Neuronal stem cell (in vitro differentiated cells): ENCODE measurements around the gene APC2.

Experiments used
- DNase-seq: peaks from one replicate; pipeline ENCODE4 v3.0.0-alpha.2; 2013; ENCODE audit warnings: low spot score
- H2AFZ ChIP-seq: one replicate; pipeline ENCODE4 v1.6.1; 2013; ENCODE audit warnings: mild to moderate bottlenecking, low read length, inconsistent platforms
- H2AK5ac ChIP-seq: 2 replicates; pipeline ENCODE4 v1.6.1; 2013; ENCODE audit warnings: low read depth, mild to moderate bottlenecking, inconsistent platforms, low read length, moderate library complexity, mixed read lengths
- H2BK120ac ChIP-seq: 2 replicates; pipeline ENCODE4 v1.6.1; 2013; ENCODE audit warnings: low read depth, mild to moderate bottlenecking, inconsistent platforms, low read length, moderate library complexity, mixed read lengths
- H2BK12ac ChIP-seq: one replicate; pipeline ENCODE4 v1.6.1; 2013; ENCODE audit warnings: low read length, inconsistent platforms
- H2BK15ac ChIP-seq: 2 replicates; pipeline ENCODE4 v1.6.1; 2013; ENCODE audit warnings: mild to moderate bottlenecking, low read length, inconsistent platforms, mixed read lengths
- H2BK5ac ChIP-seq: one replicate; pipeline ENCODE4 v1.6.1; 2013; ENCODE audit warnings: inconsistent platforms, mild to moderate bottlenecking, low read length, moderate library complexity
- H3K14ac ChIP-seq: one replicate; pipeline ENCODE4 v1.6.1; 2013; ENCODE audit warnings: low read length, inconsistent platforms
- H3K18ac ChIP-seq: 2 replicates; pipeline ENCODE4 v1.6.1; 2013; ENCODE audit warnings: low read length, inconsistent platforms
- H3K23ac ChIP-seq: 2 replicates; pipeline ENCODE4 v1.6.1; 2013; ENCODE audit warnings: low read depth, mild to moderate bottlenecking, mixed read lengths, low read length, inconsistent platforms; ENCODE audit not compliant: poor library complexity
- H3K27ac ChIP-seq: replicated peaks from 3 replicates; pipeline ENCODE4 v1.5.1; 2013; ENCODE audit warnings: low read length, inconsistent platforms
- H3K27me3 ChIP-seq, 3 experiments: 2 replicates each; pipeline ENCODE4 v1.6.1; 2013; ENCODE audit warnings: low read length in 3 of 3, mild to moderate bottlenecking in 2 of 3, inconsistent platforms in 1 of 3, low read depth in 1 of 3, mixed read lengths in 1 of 3, moderate library complexity in 1 of 3; ENCODE audit not compliant: control insufficient read depth in 3 of 3, insufficient read depth in 3 of 3
- H3K36me3 ChIP-seq, 2 donors: replicated peaks in 1 of 2; 2 replicates each; pipeline ENCODE4 v1.6.1; 2013; ENCODE audit warnings: low read length in 2 of 2; ENCODE audit not compliant: control insufficient read depth in 2 of 2, insufficient read depth in 2 of 2
- H3K4ac ChIP-seq: 2 replicates; pipeline ENCODE4 v1.6.1; 2013; ENCODE audit warnings: inconsistent platforms, mild to moderate bottlenecking, low read length, moderate library complexity
- H3K4me1 ChIP-seq, 2 donors: 1 replicate in 1 of 2; 2 replicates in 1 of 2; pipeline ENCODE4 v1.6.1; 2013; ENCODE audit warnings: low read length in 2 of 2, low read depth in 1 of 2; ENCODE audit not compliant: control insufficient read depth in 2 of 2, insufficient read depth in 1 of 2
- H3K4me2 ChIP-seq: one replicate; pipeline ENCODE4 v1.6.1; 2013; ENCODE audit warnings: mild to moderate bottlenecking, low read length, inconsistent platforms; ENCODE audit not compliant: insufficient read depth, poor library complexity, severe bottlenecking
- H3K4me3 ChIP-seq, 2 donors: 2 replicates each; pipeline ENCODE4 v1.5.1; 2013; ENCODE audit warnings: low read length in 2 of 2, mild to moderate bottlenecking in 2 of 2, inconsistent platforms in 1 of 2, moderate library complexity in 1 of 2
- H3K79me1 ChIP-seq: one replicate; pipeline ENCODE4 v1.6.1; 2013; ENCODE audit warnings: low read depth, mild to moderate bottlenecking, inconsistent platforms, low read length, moderate library complexity
- H3K9ac ChIP-seq: one replicate; pipeline ENCODE4 v1.6.1; 2013; ENCODE audit warnings: mild to moderate bottlenecking, low read depth, low read length, inconsistent platforms; ENCODE audit not compliant: poor library complexity
- H3K9me3 ChIP-seq, 2 donors: replicated peaks in 1 of 2; 2 replicates each; pipeline versions ENCODE3 to v1.6.1; 2013; ENCODE audit warnings: low read length in 2 of 2, mild to moderate bottlenecking in 2 of 2, inconsistent platforms in 1 of 2, low read depth in 1 of 2, mixed read lengths in 1 of 2, moderate library complexity in 1 of 2; ENCODE audit not compliant: control insufficient read depth in 2 of 2, insufficient read depth in 1 of 2
- H4K8ac ChIP-seq: one replicate; pipeline ENCODE4 v1.6.1; 2013; ENCODE audit warnings: low read depth, mild to moderate bottlenecking, inconsistent platforms, low read length, moderate library complexity
- H4K91ac ChIP-seq: one replicate; pipeline ENCODE4 v1.6.1; 2013; ENCODE audit warnings: low read length, low read depth, mild to moderate bottlenecking, inconsistent platforms; ENCODE audit not compliant: poor library complexity
- WGBS, 2 donors: extraction: QIAGEN DNeasy Blood & Tissue Kit; methylation state at CpG; one replicate each; pipeline ENCODE4 v1.1.7; 2013; ENCODE audit warnings: missing lambda C conversion rate in 2 of 2, mixed read lengths in 1 of 2; ENCODE audit not compliant: insufficient read length in 2 of 2, insufficient replicate concordance in 1 of 2; ENCODE audit errors: extremely low coverage in 2 of 2; 5-methylcytosine and 5-hydroxymethylcytosine counted together

APC2 gene

DNA sequence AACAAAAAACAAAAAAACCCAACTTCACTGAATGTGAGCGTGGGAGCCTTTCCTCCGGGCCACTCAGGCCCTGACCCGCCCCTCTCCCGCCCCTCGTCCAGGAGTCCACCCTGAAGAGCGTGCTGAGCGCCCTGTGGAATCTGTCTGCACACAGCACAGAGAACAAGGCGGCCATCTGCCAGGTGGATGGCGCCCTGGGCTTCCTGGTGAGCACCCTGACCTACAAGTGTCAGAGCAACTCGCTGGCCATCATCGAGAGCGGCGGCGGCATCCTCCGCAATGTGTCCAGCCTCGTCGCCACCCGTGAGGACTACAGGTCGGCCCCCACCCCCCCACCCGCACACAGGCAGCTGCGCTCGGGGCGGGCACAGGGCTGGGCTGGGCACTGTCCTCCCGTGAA, 11.9 kb downstream of the APC2 start:
- no peak overlapping the region for H3K4ac ChIP-seq
- H2BK5ac ChIP-seq, result no peak overlapping the region
- no peak overlapping the region for H3K4me2 ChIP-seq
- H3K4me3 ChIP-seq, result no peak overlapping the region
- H3K27ac ChIP-seq, result no peak overlapping the region
- H3K79me1 ChIP-seq, result peaks cover 11% of the 10 kb centered on the region
- H4K8ac ChIP-seq, result no peak overlapping the region
- H2AK5ac ChIP-seq, result no peak overlapping the region
- no peak overlapping the region for H3K18ac ChIP-seq
- H4K91ac ChIP-seq, result no peak overlapping the region
- no peak overlapping the region for H3K23ac ChIP-seq
- H3K4me1 ChIP-seq, result peaks cover 0 to 3% of the 10 kb centered on the region in 2 donors
- H2BK120ac ChIP-seq, result no peak overlapping the region
- H3K27me3 ChIP-seq, result peaks cover 0 to 25% (median 18%) of the 10 kb centered on the region in 3 experiments
- no peak overlapping the region for H3K14ac ChIP-seq
- no peak overlapping the region for H2BK12ac ChIP-seq
- no CpG with 5 or more reads among the region's 24 CpGs for WGBS, 2 donors
- H3K9ac ChIP-seq, result no peak overlapping the region
- H2BK15ac ChIP-seq, result no peak overlapping the region
- peaks cover 31 to 88% of the 10 kb centered on the region in 2 donors for H3K36me3 ChIP-seq
- H3K9me3 ChIP-seq, result peaks cover 0 to 7% of the 10 kb centered on the region in 2 donors
- DNase-seq, result no peak
- no peak overlapping the region for H2AFZ ChIP-seq

- Histone ChIP-seq H3K18ac (peak overlapping the region; percentile 80), H2BK12ac (peak overlapping the region; percentile 41), H2BK15ac (no peak overlapping the region), H2BK120ac (no peak overlapping the region), H3K14ac (peak overlapping the region; percentile 98), H2AK5ac (peak overlapping the region; percentile 46), H3K9me3 (peaks cover 0 to 11% of the 10 kb centered on the region in 2 donors), H3K4ac (no peak overlapping the region), H2BK5ac (no peak overlapping the region), H3K27me3 (peaks cover 0 to 59% (median 50%) of the 10 kb centered on the region in 3 experiments), H3K4me3 (peak overlapping the region in 1 of 2 donors; percentile 38), H4K91ac (no peak overlapping the region), H3K9ac (peak overlapping the region; percentile 90), H3K23ac (peak overlapping the region; percentile 98), H3K4me1 (peaks cover 0 to 15% of the 10 kb centered on the region in 2 donors), H4K8ac (no peak overlapping the region), H3K4me2 (no peak overlapping the region), H3K36me3 (peaks cover 5 to 70% of the 10 kb centered on the region in 2 donors), H3K27ac (no peak overlapping the region), H2AFZ (no peak overlapping the region), H3K79me1 (peaks cover 23% of the 10 kb centered on the region)
- WGBS, 2 donors, result no CpG with 5 or more reads among the region's 83 CpGs
- DNase-seq, result no peak
Observed at GRCh38 chr19:1465191-1466016, 15.5 kb downstream of the APC2 start.

- H2BK5ac ChIP-seq, result no peak overlapping the region
- H3K27ac ChIP-seq, result no peak overlapping the region
- H4K8ac ChIP-seq, result no peak overlapping the region
- H3K23ac ChIP-seq, result peak overlapping the region; percentile 55
- no peak overlapping the region for H2AFZ ChIP-seq
- peaks cover 0 to 11% of the 10 kb centered on the region in 2 donors for H3K9me3 ChIP-seq
- H3K4me3 ChIP-seq, result no peak overlapping the region
- no peak overlapping the region for H4K91ac ChIP-seq
- no peak overlapping the region for H2BK120ac ChIP-seq
- no peak overlapping the region for H2BK12ac ChIP-seq
- no peak overlapping the region for H3K4me2 ChIP-seq
- no peak overlapping the region for H2BK15ac ChIP-seq
- H3K4me1 ChIP-seq, result peaks cover 0 to 16% of the 10 kb centered on the region in 2 donors
- peak overlapping the region; percentile 71 for H3K18ac ChIP-seq
- H3K4ac ChIP-seq, result no peak overlapping the region
- WGBS, 2 donors, result no CpG with 5 or more reads among the region's 41 CpGs
- peak overlapping the region; percentile 81 for H2AK5ac ChIP-seq
- peaks cover 4 to 63% of the 10 kb centered on the region in 2 donors for H3K36me3 ChIP-seq
- peak overlapping the region; percentile 89 for H3K14ac ChIP-seq
- no peak for DNase-seq
- peak overlapping the region; percentile 4 for H3K9ac ChIP-seq
- H3K79me1 ChIP-seq, result peaks cover 23% of the 10 kb centered on the region
- peaks cover 0 to 59% (median 50%) of the 10 kb centered on the region in 3 experiments for H3K27me3 ChIP-seq
Observed at GRCh38 chr19:1466018-1466460, 16.1 kb downstream of the APC2 start.
